Neuronal stem cell (in vitro differentiated cells): ENCODE results near the gene OPRL1.
A peak's percentile ranks its signal among the peaks of the same experiment; 100 is the strongest.

Source experiments
- DNase-seq: peaks from one replicate; pipeline ENCODE4 v3.0.0-alpha.2; 2013; ENCODE audit warnings: low spot score
- H2AFZ ChIP-seq: one replicate; pipeline ENCODE4 v1.6.1; 2013; ENCODE audit warnings: mild to moderate bottlenecking, low read length, inconsistent platforms
- H2AK5ac ChIP-seq: 2 replicates; pipeline ENCODE4 v1.6.1; 2013; ENCODE audit warnings: low read depth, mild to moderate bottlenecking, inconsistent platforms, low read length, moderate library complexity, mixed read lengths
- H2BK120ac ChIP-seq: 2 replicates; pipeline ENCODE4 v1.6.1; 2013; ENCODE audit warnings: low read depth, mild to moderate bottlenecking, inconsistent platforms, low read length, moderate library complexity, mixed read lengths
- H2BK12ac ChIP-seq: one replicate; pipeline ENCODE4 v1.6.1; 2013; ENCODE audit warnings: low read length, inconsistent platforms
- H2BK15ac ChIP-seq: 2 replicates; pipeline ENCODE4 v1.6.1; 2013; ENCODE audit warnings: mild to moderate bottlenecking, low read length, inconsistent platforms, mixed read lengths
- H2BK5ac ChIP-seq: one replicate; pipeline ENCODE4 v1.6.1; 2013; ENCODE audit warnings: inconsistent platforms, mild to moderate bottlenecking, low read length, moderate library complexity
- H3K14ac ChIP-seq: one replicate; pipeline ENCODE4 v1.6.1; 2013; ENCODE audit warnings: low read length, inconsistent platforms
- H3K18ac ChIP-seq: 2 replicates; pipeline ENCODE4 v1.6.1; 2013; ENCODE audit warnings: low read length, inconsistent platforms
- H3K23ac ChIP-seq: 2 replicates; pipeline ENCODE4 v1.6.1; 2013; ENCODE audit warnings: low read depth, mild to moderate bottlenecking, mixed read lengths, low read length, inconsistent platforms; ENCODE audit not compliant: poor library complexity
- H3K27ac ChIP-seq: replicated peaks from 3 replicates; pipeline ENCODE4 v1.5.1; 2013; ENCODE audit warnings: low read length, inconsistent platforms
- H3K27me3 ChIP-seq, 3 experiments: 2 replicates each; pipeline ENCODE4 v1.6.1; 2013; ENCODE audit warnings: low read length in 3 of 3, mild to moderate bottlenecking in 2 of 3, inconsistent platforms in 1 of 3, low read depth in 1 of 3, mixed read lengths in 1 of 3, moderate library complexity in 1 of 3; ENCODE audit not compliant: control insufficient read depth in 3 of 3, insufficient read depth in 3 of 3
- H3K36me3 ChIP-seq, 2 donors: replicated peaks in 1 of 2; 2 replicates each; pipeline ENCODE4 v1.6.1; 2013; ENCODE audit warnings: low read length in 2 of 2; ENCODE audit not compliant: control insufficient read depth in 2 of 2, insufficient read depth in 2 of 2
- H3K4ac ChIP-seq: 2 replicates; pipeline ENCODE4 v1.6.1; 2013; ENCODE audit warnings: inconsistent platforms, mild to moderate bottlenecking, low read length, moderate library complexity
- H3K4me1 ChIP-seq, 2 donors: 1 replicate in 1 of 2; 2 replicates in 1 of 2; pipeline ENCODE4 v1.6.1; 2013; ENCODE audit warnings: low read length in 2 of 2, low read depth in 1 of 2; ENCODE audit not compliant: control insufficient read depth in 2 of 2, insufficient read depth in 1 of 2
- H3K4me2 ChIP-seq: one replicate; pipeline ENCODE4 v1.6.1; 2013; ENCODE audit warnings: mild to moderate bottlenecking, low read length, inconsistent platforms; ENCODE audit not compliant: insufficient read depth, poor library complexity, severe bottlenecking
- H3K4me3 ChIP-seq, 2 donors: 2 replicates each; pipeline ENCODE4 v1.5.1; 2013; ENCODE audit warnings: low read length in 2 of 2, mild to moderate bottlenecking in 2 of 2, inconsistent platforms in 1 of 2, moderate library complexity in 1 of 2
- H3K79me1 ChIP-seq: one replicate; pipeline ENCODE4 v1.6.1; 2013; ENCODE audit warnings: low read depth, mild to moderate bottlenecking, inconsistent platforms, low read length, moderate library complexity
- H3K9ac ChIP-seq: one replicate; pipeline ENCODE4 v1.6.1; 2013; ENCODE audit warnings: mild to moderate bottlenecking, low read depth, low read length, inconsistent platforms; ENCODE audit not compliant: poor library complexity
- H3K9me3 ChIP-seq, 2 donors: replicated peaks in 1 of 2; 2 replicates each; pipeline versions ENCODE3 to v1.6.1; 2013; ENCODE audit warnings: low read length in 2 of 2, mild to moderate bottlenecking in 2 of 2, inconsistent platforms in 1 of 2, low read depth in 1 of 2, mixed read lengths in 1 of 2, moderate library complexity in 1 of 2; ENCODE audit not compliant: control insufficient read depth in 2 of 2, insufficient read depth in 1 of 2
- H4K8ac ChIP-seq: one replicate; pipeline ENCODE4 v1.6.1; 2013; ENCODE audit warnings: low read depth, mild to moderate bottlenecking, inconsistent platforms, low read length, moderate library complexity
- H4K91ac ChIP-seq: one replicate; pipeline ENCODE4 v1.6.1; 2013; ENCODE audit warnings: low read length, low read depth, mild to moderate bottlenecking, inconsistent platforms; ENCODE audit not compliant: poor library complexity
- WGBS, 2 donors: extraction: QIAGEN DNeasy Blood & Tissue Kit; methylation state at CpG; one replicate each; pipeline ENCODE4 v1.1.7; 2013; ENCODE audit warnings: missing lambda C conversion rate in 2 of 2, mixed read lengths in 1 of 2; ENCODE audit not compliant: insufficient read length in 2 of 2, insufficient replicate concordance in 1 of 2; ENCODE audit errors: extremely low coverage in 2 of 2; 5-methylcytosine and 5-hydroxymethylcytosine counted together

OPRL1 gene

GRCh38 chr20:64145458-64146300 is 65.8 kb downstream of the OPRL1 start:
- Histone ChIP-seq H3K9ac (peak overlapping the region; percentile 63), H4K8ac (no peak overlapping the region), H3K9me3 (peaks cover 13 to 22% of the 10 kb centered on the region in 2 donors), H3K4ac (no peak overlapping the region), H2BK15ac (peak overlapping the region; percentile 63), H2BK120ac (peak overlapping the region; percentile 39), H2BK12ac (peak overlapping the region; percentile 92), H3K4me1 (peaks cover 0 to 30% of the 10 kb centered on the region in 2 donors), H4K91ac (no peak overlapping the region), H2AK5ac (peak overlapping the region; percentile 64), H3K27me3 (no peaks in the 10 kb centered on the region), H2AFZ (no peak overlapping the region), H3K23ac (no peak overlapping the region), H3K4me3 (peak overlapping the region in 1 of 2 donors; percentile 7), H3K4me2 (peak overlapping the region; percentile 20), H3K27ac (peak overlapping the region; percentile 76), H2BK5ac (no peak overlapping the region), H3K79me1 (peaks cover 4% of the 10 kb centered on the region), H3K36me3 (no peaks in the 10 kb centered on the region), H3K14ac (no peak overlapping the region), H3K18ac (peak overlapping the region; percentile 93)
- no peak for DNase-seq
- no CpG with 5 or more reads among the region's 17 CpGs for WGBS, 2 donors

DNA sequence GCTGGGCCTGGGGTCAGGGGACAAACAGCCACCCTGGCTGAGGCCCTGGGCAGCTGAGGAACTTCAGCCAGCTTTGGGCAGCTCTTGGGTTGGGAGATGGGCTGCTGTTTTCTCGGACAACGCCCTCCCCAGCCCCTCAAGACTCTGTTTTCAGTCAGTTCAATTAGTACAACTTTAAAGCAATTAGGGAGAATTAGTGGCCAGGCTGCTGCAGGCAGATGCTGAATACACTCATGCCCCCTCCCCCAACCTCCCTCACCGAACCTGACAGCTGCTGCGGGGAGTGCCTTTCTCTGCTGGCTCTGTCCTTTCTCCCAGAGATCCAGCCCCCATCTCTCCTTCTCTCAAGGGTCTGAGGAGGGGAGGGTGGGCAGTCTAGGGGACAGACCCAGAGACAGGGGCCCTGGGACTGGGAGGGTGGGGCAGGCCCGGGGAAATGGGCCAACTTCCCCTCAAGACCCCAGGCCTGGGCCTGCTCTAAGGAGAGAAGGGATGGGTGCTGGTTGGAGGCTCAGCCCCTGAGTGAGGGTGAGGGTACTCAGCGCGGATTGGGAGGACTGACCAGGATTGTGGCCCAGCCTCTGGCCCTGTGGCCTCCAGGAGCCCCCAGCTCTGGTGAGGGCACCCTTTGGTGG is 66.5 kb downstream of the OPRL1 start:
- peak overlapping the region; percentile 76 for H3K27ac ChIP-seq
- H3K4me3 ChIP-seq: no peak overlapping the region
- no CpG with 5 or more reads among the region's 7 CpGs for WGBS, 2 donors
- peak overlapping the region; percentile 53 for H2BK120ac ChIP-seq
- peak overlapping the region; percentile 75 for H4K8ac ChIP-seq
- peak overlapping the region; percentile 20 for H3K4me2 ChIP-seq
- no peak overlapping the region for H4K91ac ChIP-seq
- no peaks in the 10 kb centered on the region for H3K27me3 ChIP-seq
- no peak overlapping the region for H3K23ac ChIP-seq
- no peak overlapping the region for H2AFZ ChIP-seq
- H3K79me1 ChIP-seq: peaks cover 4% of the 10 kb centered on the region
- H2BK15ac ChIP-seq: peak overlapping the region; percentile 57
- H3K9me3 ChIP-seq: peaks cover 13 to 22% of the 10 kb centered on the region in 2 donors
- peak overlapping the region; percentile 53 for H2BK12ac ChIP-seq
- peak overlapping the region; percentile 4 for H3K9ac ChIP-seq
- peak overlapping the region; percentile 93 for H3K18ac ChIP-seq
- peaks cover 0 to 33% of the 10 kb centered on the region in 2 donors for H3K4me1 ChIP-seq
- H3K36me3 ChIP-seq: no peaks in the 10 kb centered on the region
- H3K4ac ChIP-seq: no peak overlapping the region
- peak overlapping the region; percentile 82 for H2AK5ac ChIP-seq
- peak overlapping the region; percentile 94 for H2BK5ac ChIP-seq
- peak; percentile 50 for DNase-seq
- H3K14ac ChIP-seq: no peak overlapping the region

- H4K8ac ChIP-seq: peak overlapping the region; percentile 75
- no peak overlapping the region for H3K9ac ChIP-seq
- H2BK5ac ChIP-seq: peak overlapping the region; percentile 94
- peak overlapping the region; percentile 93 for H3K18ac ChIP-seq
- peaks cover 13 to 22% of the 10 kb centered on the region in 2 donors for H3K9me3 ChIP-seq
- H2BK120ac ChIP-seq: peak overlapping the region; percentile 53
- H3K27ac ChIP-seq: no peak overlapping the region
- no peaks in the 10 kb centered on the region for H3K27me3 ChIP-seq
- no peak overlapping the region for H3K4ac ChIP-seq
- no peak overlapping the region for H3K4me3 ChIP-seq
- no peak overlapping the region for H3K4me2 ChIP-seq
- peaks cover 4% of the 10 kb centered on the region for H3K79me1 ChIP-seq
- no CpG with 5 or more reads among the region's 12 CpGs for WGBS, 2 donors
- H2BK12ac ChIP-seq: peak overlapping the region; percentile 53
- DNase-seq: no peak
- peak overlapping the region; percentile 57 for H2BK15ac ChIP-seq
- no peak overlapping the region for H3K23ac ChIP-seq
- H3K14ac ChIP-seq: peak overlapping the region; percentile 39
- peak overlapping the region; percentile 19 for H4K91ac ChIP-seq
- peaks cover 0 to 39% of the 10 kb centered on the region in 2 donors for H3K4me1 ChIP-seq
- peak overlapping the region; percentile 82 for H2AK5ac ChIP-seq
- no peaks in the 10 kb centered on the region for H3K36me3 ChIP-seq
- H2AFZ ChIP-seq: no peak overlapping the region
These were observed 67.1 kb downstream of the OPRL1 start for GRCh38 chr20:64146936-64147477.

DNA sequence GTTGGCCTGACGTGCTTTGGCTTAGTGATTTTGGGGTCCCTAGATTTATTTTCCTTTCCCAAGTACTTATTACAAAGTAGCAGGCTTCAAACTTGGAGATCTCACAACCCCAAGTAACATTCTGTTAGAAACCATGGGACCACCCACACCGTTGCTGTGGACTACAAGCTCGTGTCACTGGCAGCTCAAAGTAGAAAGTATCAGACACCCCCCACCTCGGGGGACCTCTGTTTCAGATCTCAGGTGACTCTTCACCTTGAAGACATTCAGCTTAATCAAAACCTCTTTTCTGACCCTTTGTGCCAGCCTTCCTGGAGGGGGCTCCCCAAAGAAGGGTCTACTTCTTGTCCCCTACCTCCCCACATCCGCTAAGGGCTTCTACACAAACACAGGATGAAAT is 68.7 kb downstream of the OPRL1 start:
- no peak overlapping the region for H3K4me2 ChIP-seq
- no peak overlapping the region for H3K18ac ChIP-seq
- H4K8ac ChIP-seq: no peak overlapping the region
- WGBS, 2 donors: no CpG with 5 or more reads among the region's 5 CpGs
- no peak overlapping the region for H3K4ac ChIP-seq
- H2AFZ ChIP-seq: no peak overlapping the region
- no peaks in the 10 kb centered on the region for H3K36me3 ChIP-seq
- H2BK12ac ChIP-seq: no peak overlapping the region
- no peak overlapping the region for H3K14ac ChIP-seq
- peaks cover 0 to 30% of the 10 kb centered on the region in 2 donors for H3K4me1 ChIP-seq
- no peak overlapping the region for H2BK5ac ChIP-seq
- H3K27me3 ChIP-seq: no peaks in the 10 kb centered on the region
- no peak overlapping the region for H3K27ac ChIP-seq
- peak overlapping the region; percentile 16 for H2BK15ac ChIP-seq
- H2AK5ac ChIP-seq: no peak overlapping the region
- peaks cover 13 to 22% of the 10 kb centered on the region in 2 donors for H3K9me3 ChIP-seq
- no peak for DNase-seq
- H3K79me1 ChIP-seq: peaks cover 5% of the 10 kb centered on the region
- no peak overlapping the region for H4K91ac ChIP-seq
- H3K23ac ChIP-seq: no peak overlapping the region
- H3K9ac ChIP-seq: no peak overlapping the region
- no peak overlapping the region for H3K4me3 ChIP-seq
- H2BK120ac ChIP-seq: no peak overlapping the region
